Gastroesophageal sphincter (tissue), 4 donors: Measurements from ENCODE around the gene THAP9. TPM values are rescaled to one million over a fixed set of nuclear protein-coding genes. Genes with fewer than 3 reads are reported as not detected.
"Not testable (repeated sequence)": the region's sequence is repeated elsewhere in the genome, so short reads cannot be mapped to it uniquely, and the experiment has no call there.

Experiments used
- ATAC-seq: fragments of 150-250 bp; one replicate; pipeline ENCODE4 v1.9.1; 2016; ENCODE audit warnings: mild to moderate bottlenecking, moderate library complexity
- H3K27ac ChIP-seq, 4 donors: fragments of 200-600 bp; sonication (generic) in 3 of 4; 1 replicate in 3 of 4; 2 replicates in 1 of 4; pipeline ENCODE4 v1.5.1; 2016 to 2019
- H3K27me3 ChIP-seq: fragments of 200-600 bp; sonication (generic); one replicate; pipeline ENCODE4 v1.5.1; 2019
- H3K36me3 ChIP-seq, 2 donors: fragments of 200-600 bp; sonication (generic); one replicate each; pipeline ENCODE4 v1.5.1; 2019; ENCODE audit warnings: control low read depth in 1 of 2
- H3K4me1 ChIP-seq, 3 donors: fragments of 200-600 bp; sonication (generic); 1 replicate in 2 of 3; 2 replicates in 1 of 3; pipeline ENCODE4 v1.5.1; 2016 to 2019; ENCODE audit warnings: control low read depth in 2 of 3
- H3K4me3 ChIP-seq, 2 donors: fragments of 200-600 bp; sonication (generic); one replicate each; pipeline ENCODE4 v1.5.1; 2019; ENCODE audit warnings: mild to moderate bottlenecking in 1 of 2, moderate library complexity in 1 of 2
- H3K9me3 ChIP-seq, 3 donors: fragments of 200-600 bp; sonication (generic); one replicate each; pipeline ENCODE4 v1.5.1; 2017 to 2019; ENCODE audit warnings: control low read depth in 2 of 3
- EP300 ChIP-seq: sonication (generic); formaldehyde crosslinking; IDR thresholded peaks from one replicate; pipeline ENCODE4 v1.6.1; 2017; ENCODE audit warnings: antibody characterized with exemption, mild to moderate bottlenecking
- POLR2A ChIP-seq, 2 donors: fragments of 450-650 bp; IDR thresholded peaks; one replicate each; pipeline ENCODE4 v1.6.1; 2017; ENCODE audit warnings: antibody characterized with exemption in 2 of 2, mild to moderate bottlenecking in 2 of 2, moderate library complexity in 1 of 2
- POLR2AphosphoS5 ChIP-seq: sonication (generic); formaldehyde crosslinking; IDR thresholded peaks from one replicate; pipeline ENCODE4 v1.6.1; 2017; ENCODE audit warnings: antibody characterized with exemption
- WGBS, 2 donors: methylation state at CpG; one replicate each; pipeline ENCODE4 v1.1.5; 2018; ENCODE audit warnings: low coverage in 1 of 2; 5-methylcytosine and 5-hydroxymethylcytosine counted together
- total RNA-seq, 4 donors: library from RNA; depleted of rRNA; stranded (reverse); fragments of >200 nt; gene quantifications; one replicate each; pipeline ENCODE4 v1.1.0, GENCODE V29; 2016
- TF ChIP-seq, protein P1 (sequence below), 4 experiments: fragments of 200-600 bp in 2 of 4; fragments of 450-650 bp in 2 of 4; sonication (generic) in 1 of 4; IDR thresholded peaks; one replicate each; pipeline ENCODE4 v1.5.1; 2017 to 2019; ENCODE audit warnings: antibody characterized with exemption in 4 of 4, mild to moderate bottlenecking in 2 of 4, moderate library complexity in 2 of 4

Gene THAP9
- total RNA-seq, 4 donors from 2014 or later = 2.6 to 12.5 (median 5.7) TPM

DNA sequence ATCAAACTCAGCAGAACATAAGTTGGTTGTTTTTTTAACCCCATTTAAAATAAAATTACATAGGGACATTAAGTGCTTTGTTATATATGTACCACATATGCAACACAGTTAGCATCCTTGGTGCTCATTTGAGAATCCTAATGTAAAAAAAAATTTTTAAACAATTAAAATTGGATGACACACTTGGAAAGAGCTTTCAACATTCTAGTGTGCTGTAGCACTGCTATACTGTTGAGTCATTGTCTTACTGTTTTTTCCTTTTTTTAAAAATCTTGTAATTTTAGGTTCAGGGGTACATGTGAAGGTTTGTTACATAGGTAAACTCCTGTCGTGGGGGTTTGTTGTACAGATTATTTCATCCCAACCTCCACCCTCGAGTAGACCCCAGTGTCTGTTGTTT is 12.8 kb downstream of the THAP9 start:
- ATAC-seq = no peak
- Histone ChIP-seq H3K27me3 (no peaks in the 10 kb centered on the region), H3K27ac (no peak overlapping the region), H3K36me3 (peaks cover 0 to 33% of the 10 kb centered on the region in 2 donors), H3K9me3 (no peaks in the 10 kb centered on the region), H3K4me1 (no peaks in the 10 kb centered on the region), H3K4me3 (no peak overlapping the region)
- TF ChIP-seq EP300 (no peak), POLR2A (IDR thresholded peaks at IDR 0.05) (no peak), POLR2AphosphoS5 (no peak)
- TF ChIP-seq, protein P1, sequence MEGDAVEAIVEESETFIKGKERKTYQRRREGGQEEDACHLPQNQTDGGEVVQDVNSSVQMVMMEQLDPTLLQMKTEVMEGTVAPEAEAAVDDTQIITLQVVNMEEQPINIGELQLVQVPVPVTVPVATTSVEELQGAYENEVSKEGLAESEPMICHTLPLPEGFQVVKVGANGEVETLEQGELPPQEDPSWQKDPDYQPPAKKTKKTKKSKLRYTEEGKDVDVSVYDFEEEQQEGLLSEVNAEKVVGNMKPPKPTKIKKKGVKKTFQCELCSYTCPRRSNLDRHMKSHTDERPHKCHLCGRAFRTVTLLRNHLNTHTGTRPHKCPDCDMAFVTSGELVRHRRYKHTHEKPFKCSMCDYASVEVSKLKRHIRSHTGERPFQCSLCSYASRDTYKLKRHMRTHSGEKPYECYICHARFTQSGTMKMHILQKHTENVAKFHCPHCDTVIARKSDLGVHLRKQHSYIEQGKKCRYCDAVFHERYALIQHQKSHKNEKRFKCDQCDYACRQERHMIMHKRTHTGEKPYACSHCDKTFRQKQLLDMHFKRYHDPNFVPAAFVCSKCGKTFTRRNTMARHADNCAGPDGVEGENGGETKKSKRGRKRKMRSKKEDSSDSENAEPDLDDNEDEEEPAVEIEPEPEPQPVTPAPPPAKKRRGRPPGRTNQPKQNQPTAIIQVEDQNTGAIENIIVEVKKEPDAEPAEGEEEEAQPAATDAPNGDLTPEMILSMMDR (IDR thresholded peaks at IDR 0.05) = no peak
- 50% methylated on average over 2 of the region's 2 CpGs for WGBS, 2 donors

DNA sequence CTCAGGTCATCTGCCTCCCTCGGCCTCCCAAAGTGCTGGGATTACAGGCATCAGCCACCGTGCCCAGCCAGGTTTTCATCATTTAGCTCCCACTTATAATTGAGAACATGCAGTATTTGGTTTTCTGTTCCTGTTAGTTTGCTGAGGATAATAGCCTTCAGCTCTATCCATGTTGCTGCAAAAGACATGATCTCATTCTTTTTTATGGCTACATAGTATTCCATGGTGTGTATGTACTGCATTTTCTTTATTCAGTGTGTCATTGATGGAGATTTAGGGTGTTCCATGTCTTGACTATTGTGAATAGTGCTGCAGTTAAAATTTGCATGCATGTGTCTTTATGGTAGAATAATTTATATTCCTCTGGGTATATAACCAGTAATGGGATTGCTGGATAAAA is 13.4 kb downstream of the THAP9 start:
- not testable (repeated sequence) for ATAC-seq, H3K9me3 ChIP-seq, H3K4me1 ChIP-seq, H3K27me3 ChIP-seq, H3K27ac ChIP-seq, H3K4me3 ChIP-seq
- 100% methylated on average over 2 of the region's 2 CpGs; no CpG with 5 or more reads in 1 of the 2 donors for WGBS, 2 donors
- H3K36me3 ChIP-seq = peaks cover 0 to 27% of the 10 kb centered on the region in 2 donors

DNA sequence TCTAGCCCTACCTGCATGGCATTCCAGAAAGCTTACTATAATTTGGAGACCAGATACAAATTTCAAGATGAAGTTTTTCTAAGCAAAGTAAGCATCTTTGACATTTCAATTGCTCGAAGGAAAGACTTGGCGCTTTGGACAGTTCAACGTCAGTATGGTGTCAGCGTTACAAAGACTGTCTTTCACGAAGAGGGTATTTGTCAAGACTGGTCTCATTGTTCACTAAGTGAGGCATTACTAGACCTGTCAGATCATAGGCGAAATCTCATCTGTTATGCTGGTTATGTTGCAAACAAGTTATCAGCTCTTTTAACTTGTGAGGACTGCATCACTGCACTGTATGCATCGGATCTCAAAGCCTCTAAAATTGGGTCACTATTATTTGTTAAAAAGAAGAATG is 17.6 kb downstream of the THAP9 start:
- TF ChIP-seq POLR2AphosphoS5 = no peak
- TF ChIP-seq, protein P1 (IDR thresholded peaks at IDR 0.05) = no peak
- TF ChIP-seq POLR2A (IDR thresholded peaks at IDR 0.05) = no peak
- no peak for TF ChIP-seq EP300
- Histone ChIP-seq H3K36me3 (peaks cover 0 to 16% of the 10 kb centered on the region in 2 donors), H3K4me1 (no peaks in the 10 kb centered on the region), H3K9me3 (no peaks in the 10 kb centered on the region), H3K27ac (no peak overlapping the region), H3K27me3 (no peaks in the 10 kb centered on the region), H3K4me3 (no peak overlapping the region)
- no peak for ATAC-seq
- 83 to 95% methylated on average over 7 of the region's 7 CpGs for WGBS, 2 donors

DNA sequence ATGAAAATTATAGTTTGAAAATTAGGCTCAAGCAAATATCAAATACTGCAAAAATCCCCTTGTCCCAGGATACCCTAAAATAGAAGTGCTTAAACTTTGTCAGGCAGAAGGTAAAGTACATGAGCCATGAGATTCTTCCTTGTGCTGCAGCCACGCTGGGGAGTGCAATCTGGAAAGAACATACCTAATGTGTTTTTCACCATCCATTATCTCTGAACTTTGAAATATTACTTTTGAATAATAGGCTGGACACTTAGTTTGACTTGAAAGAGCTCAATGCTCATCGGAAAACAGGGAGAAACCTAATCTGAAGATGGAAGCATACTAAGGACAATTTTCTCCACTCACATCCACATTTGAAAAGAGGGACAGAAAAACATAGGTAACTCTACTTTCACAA is 18.9 kb downstream of the THAP9 start:
- H3K36me3 ChIP-seq = peaks cover 0 to 8% of the 10 kb centered on the region in 2 donors
- no peak overlapping the region for H3K27ac ChIP-seq
- H3K4me3 ChIP-seq = no peak overlapping the region
- WGBS, 2 donors = 64 to 71% methylated on average over 2 of the region's 2 CpGs
- H3K4me1 ChIP-seq = no peaks in the 10 kb centered on the region
- H3K9me3 ChIP-seq = no peaks in the 10 kb centered on the region
- ATAC-seq = no peak
- H3K27me3 ChIP-seq = no peaks in the 10 kb centered on the region
- no peak for TF ChIP-seq POLR2A (IDR thresholded peaks at IDR 0.05)
- TF ChIP-seq, protein P1 (IDR thresholded peaks at IDR 0.05) = no peak
- no peak for TF ChIP-seq EP300
- TF ChIP-seq POLR2AphosphoS5 = no peak

DNA sequence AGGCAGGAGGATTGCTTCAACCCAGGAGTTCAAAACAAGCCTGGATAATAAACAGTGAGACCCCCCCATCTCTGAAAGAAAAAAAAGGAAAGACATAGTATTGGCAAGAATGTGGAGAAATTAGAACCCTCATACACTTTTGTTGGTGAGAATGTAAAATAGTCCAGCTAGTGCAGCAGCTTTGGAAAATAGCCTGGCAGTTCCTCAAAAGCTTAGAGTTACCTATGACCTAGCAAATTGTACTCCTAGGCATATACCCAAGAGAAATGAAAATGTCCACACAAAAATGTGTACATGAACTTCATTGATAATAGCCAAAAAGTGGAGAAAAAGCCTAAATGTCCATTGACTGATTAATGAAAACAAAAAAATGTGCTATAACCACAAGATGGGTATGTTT is 21.3 kb downstream of the THAP9 start:
- Histone ChIP-seq H3K36me3 (peaks cover 0 to 11% of the 10 kb centered on the region in 2 donors), H3K27me3 (no peaks in the 10 kb centered on the region)
- ATAC-seq = no peak

More for the DNA sequence above, 21.3 kb downstream of the THAP9 start:
- Histone ChIP-seq H3K4me3 (no peak overlapping the region), H3K27ac (no peak overlapping the region), H3K4me1 (no peaks in the 10 kb centered on the region), H3K9me3 (no peaks in the 10 kb centered on the region)
- TF ChIP-seq POLR2A (IDR thresholded peaks at IDR 0.05) = no peak
- TF ChIP-seq EP300 = no peak
- TF ChIP-seq POLR2AphosphoS5 = no peak
- TF ChIP-seq, protein P1 (IDR thresholded peaks at IDR 0.05) = no peak
